ENCODE measurements around the gene C11orf68. TPM values are rescaled to one million over a fixed set of nuclear protein-coding genes. Genes with fewer than 3 reads are reported as not detected.

The C11orf68 gene
- total and polyA plus RNA-seq, 9 of the 15 experiments (the other 6 are each of a cell fraction or from before 2014, with no cell fraction given) = 3.6 to 35.9 (median 12.8) TPM

GRCh38 chr11:65934014-65934413 lies 15.2 kb upstream of the C11orf68 start (continued):
- no peak for TF ChIP-seq TCF7L2 (IDR thresholded peaks at IDR 0.05; ENCODE audit: low read depth, low read length)
- no peak for TF ChIP-seq ERF (CRISPR knock-in tag; IDR thresholded peaks at IDR 0.05)
- TF ChIP-seq ZNF644 (tag; IDR thresholded peaks at IDR 0.05; ENCODE audit: low read depth) = no peak
- TF ChIP-seq JUN (IDR thresholded peaks at IDR 0.05; ENCODE audit: borderline replicate concordance, low read depth, low read length) = no peak
- TF ChIP-seq JUN (CRISPR knock-in tag; IDR thresholded peaks at IDR 0.05; ENCODE audit: borderline replicate concordance) = no peak
- no peak for TF ChIP-seq E2F5 (CRISPR knock-in tag; IDR thresholded peaks at IDR 0.05)
- no peak for TF ChIP-seq C11orf30 (IDR thresholded peaks at IDR 0.05; ENCODE audit: low read depth)
- TF ChIP-seq ZNF445 (CRISPR knock-in tag; IDR thresholded peaks at IDR 0.05; ENCODE audit: low read depth) = no peak
- no peak for TF ChIP-seq E2F6 (IDR thresholded peaks at IDR 0.05; ENCODE audit: borderline replicate concordance in 1 of 2, extremely low read depth in 1 of 2, insufficient read depth in 1 of 2, insufficient read length in 1 of 2, low read depth in 1 of 2, low read length in 1 of 2, poor library complexity in 1 of 2, severe bottlenecking in 1 of 2)
- TF ChIP-seq TFAP4 (CRISPR knock-in tag; IDR thresholded peaks at IDR 0.05; ENCODE audit: borderline replicate concordance) = no peak
- TF ChIP-seq TARDBP (IDR thresholded peaks at IDR 0.05) = no peak
- no peak for TF ChIP-seq POU5F1 (IDR thresholded peaks at IDR 0.05; ENCODE audit: borderline replicate concordance, low read depth, low read length, partially characterized antibody)
- no peak for TF ChIP-seq PBX2 (CRISPR knock-in tag; IDR thresholded peaks at IDR 0.05; ENCODE audit: low read depth)
- no peak for TF ChIP-seq PBX2 (tag; conservative IDR thresholded peaks at IDR 0.05; ENCODE audit: low read depth)
- TF ChIP-seq GATA2 (CRISPR knock-in tag; IDR thresholded peaks at IDR 0.05) = peak; percentile 47; the same call in 1 of the 2 replicates
- no peak for TF ChIP-seq KHSRP (IDR thresholded peaks at IDR 0.05)
- TF ChIP-seq SMARCC2 (IDR thresholded peaks at IDR 0.05; ENCODE audit: low read depth) = no peak
- no peak for TF ChIP-seq ZBTB2 (IDR thresholded peaks at IDR 0.05)
- TF ChIP-seq MNT (conservative IDR thresholded peaks at IDR 0.05) = no peak
